ENCODE data around the gene TNFRSF4. TPM values are rescaled to one million over a fixed set of nuclear protein-coding genes. Genes with fewer than 3 reads are reported as not detected.
"Not testable (repeated sequence)": the region's sequence is repeated elsewhere in the genome, so short reads cannot be mapped to it uniquely, and the experiment has no call there.

Gene TNFRSF4
- total RNA-seq, 1 donor from 2014 or later: 0.39 TPM

DNA sequence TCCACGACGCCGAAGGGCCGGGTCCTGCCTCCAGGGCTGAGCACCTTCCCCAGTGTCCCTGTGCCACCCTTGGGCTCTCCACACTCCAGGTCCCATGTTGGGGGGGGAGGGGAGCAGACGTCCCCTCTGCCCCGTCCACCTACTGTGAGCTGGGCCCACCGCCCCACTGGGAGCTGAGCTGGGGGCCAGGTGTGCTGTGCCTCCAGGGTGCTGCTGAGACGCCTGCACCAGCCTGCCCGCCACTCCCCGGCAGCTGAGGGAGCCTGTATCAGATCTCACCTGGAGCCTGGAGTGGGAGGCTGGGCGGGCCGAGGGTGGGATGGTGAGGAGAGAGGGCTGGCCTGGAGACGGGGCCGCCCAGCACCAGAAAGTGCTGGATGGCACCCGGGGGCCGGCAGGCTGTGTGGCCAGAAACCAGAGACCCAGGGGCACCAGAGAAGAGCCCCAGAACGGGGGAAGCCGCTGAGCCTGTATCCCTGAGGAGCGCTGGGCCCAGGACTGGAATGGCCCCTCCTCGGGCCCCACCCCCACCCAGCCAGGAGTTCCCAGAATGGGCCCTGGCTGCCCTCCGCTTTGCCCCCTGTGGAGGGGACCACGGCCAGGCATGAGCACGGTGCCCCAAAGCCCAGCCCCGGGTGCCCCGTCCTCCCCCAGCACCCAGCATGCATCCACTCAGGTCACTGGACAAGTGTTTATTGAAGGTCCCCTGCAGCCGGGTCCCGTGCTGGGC, 11.0 kb downstream of the TNFRSF4 start:
- DNase-seq: no peak

GRCh38 chr1:1200876-1201810, 12.8 kb downstream of the TNFRSF4 start:
- no peak for DNase-seq

GRCh38 chr1:1199961-1200875, 13.7 kb downstream of the TNFRSF4 start:
- no peak for DNase-seq

- no peak for DNase-seq
These were observed 14.6 kb downstream of the TNFRSF4 start for GRCh38 chr1:1199141-1199960.

DNA sequence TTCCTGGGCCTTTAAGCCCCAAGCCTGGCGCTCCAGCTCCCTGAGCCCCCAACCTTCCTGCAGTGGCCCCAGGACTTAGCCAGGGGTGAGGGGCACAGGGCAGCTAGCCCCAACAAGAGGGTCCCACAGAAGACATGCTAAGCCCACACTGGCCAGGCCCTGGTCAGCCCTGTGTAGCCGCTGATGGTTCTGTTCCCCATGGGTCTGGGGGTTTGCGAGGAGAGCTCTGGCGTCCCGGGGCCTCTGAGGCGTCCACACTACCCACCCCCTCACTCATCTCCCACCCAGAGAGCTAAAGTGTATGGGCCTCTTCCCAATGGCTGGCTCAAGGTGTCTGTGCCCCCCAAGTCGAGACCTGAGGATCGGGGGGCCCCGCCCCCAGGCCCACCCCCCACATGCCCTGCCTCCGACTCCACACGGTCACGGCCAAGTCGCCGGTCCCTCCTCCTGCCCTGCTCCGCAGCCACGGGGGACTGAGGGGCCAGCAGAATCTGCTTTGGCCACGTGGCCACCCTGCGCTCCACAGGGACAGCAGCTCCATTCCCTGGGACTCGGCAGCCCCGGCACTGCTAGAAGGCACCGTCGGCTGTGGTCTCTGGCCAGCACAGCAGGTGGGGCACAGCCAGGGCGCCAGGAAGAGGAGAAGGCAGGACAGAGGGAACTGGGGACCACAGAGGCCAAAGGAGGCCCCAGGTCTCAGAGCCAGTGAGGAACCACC, 15.4 kb downstream of the TNFRSF4 start:
- DNase-seq: no peak

DNA sequence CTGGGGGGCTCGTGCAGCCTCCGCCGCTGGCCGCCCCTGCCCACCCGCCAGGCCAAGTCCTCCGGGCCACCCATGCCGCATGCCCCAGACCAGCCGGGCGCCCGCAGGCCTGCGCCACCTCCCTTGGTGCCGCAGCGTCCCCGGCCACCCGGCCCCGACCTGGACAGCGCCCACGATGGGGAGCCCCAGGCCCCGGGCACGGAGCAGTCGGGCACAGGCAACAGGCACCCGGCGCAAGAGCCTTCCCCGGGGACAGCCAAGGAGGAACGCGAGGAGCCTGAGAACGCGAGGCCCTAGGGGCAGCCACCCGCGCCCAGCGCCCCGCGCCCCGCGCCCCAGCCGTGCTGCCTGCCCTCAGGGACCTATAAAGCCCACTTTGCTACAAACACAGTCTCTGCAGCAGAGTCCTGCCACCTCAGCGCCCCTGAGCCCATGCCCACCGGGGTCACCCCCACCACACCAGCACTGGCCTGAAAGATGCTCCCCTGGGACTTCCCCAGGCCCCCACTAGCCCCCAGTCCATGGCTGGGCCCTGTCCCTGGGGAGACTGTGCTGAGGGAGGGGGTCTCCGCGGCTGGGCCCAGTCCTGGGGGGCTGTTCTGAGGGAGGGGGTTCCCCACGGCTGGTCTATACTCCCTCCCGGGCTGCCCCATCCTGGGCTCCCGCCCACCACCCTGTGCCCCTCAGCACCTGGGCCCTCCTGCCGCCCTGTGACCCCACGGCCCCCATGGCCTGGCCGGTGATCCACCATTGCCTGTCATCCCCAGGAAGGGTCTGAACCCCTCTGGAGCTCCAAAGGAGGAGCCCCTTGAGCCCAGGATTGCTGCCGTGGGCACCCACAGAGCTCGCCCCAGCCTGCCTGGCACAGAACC, 16.2 kb downstream of the TNFRSF4 start:
- DNase-seq: no peak

- DNase-seq: no peak
These were observed 16.8 kb downstream of the TNFRSF4 start for GRCh38 chr1:1197188-1197500.

- no peak for DNase-seq
These were observed 17.3 kb downstream of the TNFRSF4 start for GRCh38 chr1:1196431-1197187.

- not testable (repeated sequence) for DNase-seq
These were observed 18.2 kb downstream of the TNFRSF4 start for GRCh38 chr1:1195726-1196125.

DNA sequence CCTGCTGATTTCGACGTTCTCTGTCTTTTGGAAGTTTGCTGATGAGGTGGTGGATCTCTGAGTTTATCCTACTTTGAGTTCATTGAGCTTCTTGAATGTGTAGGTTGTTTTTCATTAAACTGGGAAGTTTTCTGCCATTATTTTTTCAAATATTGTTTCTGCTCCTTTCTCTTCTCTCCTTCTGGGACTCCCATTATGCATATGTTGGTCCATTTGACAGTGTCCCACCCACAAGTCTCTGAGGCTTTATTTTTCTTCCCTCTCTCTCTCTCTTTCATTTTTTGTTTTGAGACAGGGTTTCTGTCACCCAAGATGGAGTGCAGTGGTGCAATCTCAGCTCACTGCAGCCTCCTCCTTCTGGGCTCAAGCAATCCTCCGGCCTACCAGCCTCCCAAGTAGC, 19.2 kb downstream of the TNFRSF4 start:
- no peak for DNase-seq

- DNase-seq: no peak
These were observed 22.2 kb downstream of the TNFRSF4 start for GRCh38 chr1:1191734-1192133.

GRCh38 chr1:1189111-1189510, 24.8 kb downstream of the TNFRSF4 start:
- DNase-seq: no peak

DNA sequence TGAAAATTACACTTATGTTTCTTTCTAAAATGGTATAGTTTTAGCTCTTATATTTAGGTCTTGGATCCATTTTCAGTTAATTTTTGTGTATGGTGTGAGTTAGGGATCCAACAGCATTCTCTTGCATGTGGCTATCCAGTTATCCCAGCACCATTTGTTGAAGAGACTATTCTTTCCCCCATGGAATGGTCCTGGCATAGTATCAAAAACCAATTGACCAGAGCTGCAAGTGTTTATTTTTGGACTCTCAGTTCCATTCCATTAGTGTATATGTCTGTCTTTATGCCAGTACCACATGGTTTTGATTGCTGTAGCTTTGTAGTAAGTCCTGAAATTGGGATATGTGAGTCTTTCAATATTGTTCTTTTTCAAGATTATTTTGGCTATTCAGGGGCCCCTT, 26.0 kb downstream of the TNFRSF4 start:
- no peak for DNase-seq

DNA sequence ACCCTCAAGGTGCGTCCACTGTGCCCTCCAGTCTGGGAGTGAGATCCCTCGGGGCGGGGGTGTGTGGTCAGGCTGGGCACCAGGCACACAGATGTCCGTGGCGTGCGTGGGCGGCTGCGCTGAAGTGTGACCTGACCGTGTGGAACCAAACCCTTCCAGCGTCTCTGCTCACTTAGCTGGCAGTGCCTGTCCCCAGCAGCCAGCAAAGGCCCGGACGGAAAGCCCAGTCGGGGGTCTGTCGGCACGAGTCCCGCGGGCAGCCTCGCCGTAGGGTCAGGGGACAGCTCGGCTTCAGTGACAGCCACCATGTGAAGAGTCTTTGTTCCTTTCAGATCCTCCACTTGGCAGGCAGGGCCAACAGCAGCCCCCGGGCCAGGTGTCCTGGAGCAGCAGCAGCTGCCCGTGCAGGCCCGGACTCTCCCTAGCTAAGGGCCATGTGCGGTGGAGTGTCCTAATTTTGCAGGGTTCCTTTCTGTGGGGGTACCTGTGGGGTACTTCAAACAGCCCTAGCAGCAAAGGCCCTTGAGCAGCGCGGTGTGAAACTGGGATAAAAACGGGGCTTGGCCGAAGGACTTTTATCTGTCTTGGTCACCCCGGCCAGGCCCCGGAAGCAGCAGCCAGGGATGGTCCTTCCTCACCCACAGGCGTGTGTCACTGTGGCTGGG, 28.7 kb downstream of the TNFRSF4 start:
- no peak for DNase-seq

DNA sequence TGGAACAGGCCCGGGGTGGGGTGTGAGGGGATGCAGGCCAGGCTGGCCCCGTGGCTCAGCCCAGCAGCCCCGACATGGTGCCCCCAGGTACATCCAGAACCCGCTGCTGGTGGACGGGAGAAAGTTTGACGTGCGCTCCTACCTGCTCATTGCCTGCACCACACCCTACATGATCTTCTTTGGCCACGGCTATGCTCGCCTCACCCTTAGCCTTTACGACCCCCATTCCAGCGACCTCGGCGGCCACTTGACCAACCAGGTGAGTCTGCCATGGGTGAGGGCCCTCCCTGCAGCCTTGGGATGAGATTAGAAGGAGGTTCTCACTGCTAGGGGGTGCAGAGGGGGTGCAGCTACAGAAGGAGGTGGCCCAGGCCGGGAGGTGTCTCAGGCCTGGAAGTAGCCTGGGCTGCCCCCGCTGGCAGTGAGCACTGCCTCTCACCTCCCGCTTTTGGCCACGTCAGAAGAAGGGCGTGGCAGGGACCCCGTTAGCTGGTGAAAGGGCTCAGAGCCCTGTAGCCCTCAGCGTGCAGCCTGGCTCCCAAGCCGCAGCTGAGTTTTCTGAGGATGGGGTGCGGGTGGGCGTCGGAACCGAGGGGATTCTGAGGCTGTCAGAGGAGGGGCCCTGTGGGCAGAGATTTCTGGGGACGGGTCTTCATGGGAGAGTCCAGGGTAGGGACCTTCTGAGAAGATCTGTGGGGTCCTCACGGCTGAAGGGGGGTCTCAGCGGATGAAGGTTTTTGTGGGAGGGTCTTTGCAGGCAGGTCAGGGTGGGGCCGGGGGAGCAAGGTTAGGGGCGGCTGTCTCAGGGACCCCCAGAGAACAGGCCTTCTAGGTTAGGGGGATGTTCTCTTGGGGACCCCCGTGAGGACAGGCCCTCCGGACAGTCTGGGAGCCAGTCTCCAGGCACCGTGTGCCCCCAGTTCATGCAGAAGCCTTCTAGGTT, 29.8 kb downstream of the TNFRSF4 start:
- no peak for DNase-seq

DNA sequence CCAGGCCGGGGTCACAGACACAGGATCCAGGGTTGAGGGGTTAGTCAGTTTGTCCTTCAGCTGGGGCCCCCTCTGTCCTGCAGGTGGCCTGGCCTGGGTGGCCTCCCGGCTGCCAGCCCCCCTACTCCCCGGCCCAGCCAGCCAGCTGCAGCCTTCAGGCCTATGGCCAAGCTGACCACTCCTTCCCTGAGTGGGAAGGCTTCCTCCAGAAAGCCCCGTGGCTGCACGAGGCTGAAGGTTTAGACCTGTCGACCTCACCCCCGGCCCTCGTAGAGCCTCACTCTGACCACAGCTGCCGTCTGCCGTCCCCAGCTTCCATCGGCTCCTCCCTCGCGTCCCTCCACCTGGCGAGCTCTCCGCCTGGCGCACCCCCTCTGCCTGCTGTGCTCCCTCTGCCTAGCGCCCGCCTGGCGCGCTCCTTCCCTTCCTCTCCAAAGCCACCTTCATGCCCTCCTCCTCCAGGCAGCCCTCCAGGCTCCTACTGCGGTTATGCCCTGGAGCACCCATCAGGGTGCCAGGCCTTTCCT, 30.7 kb downstream of the TNFRSF4 start:
- DNase-seq: no peak

All from skin of body (tissue), 2 donors.